Islet precursor cell (in vitro differentiated cells): ENCODE results near the gene ERN2.

Source experiments
- DNase-seq: peaks from one replicate; pipeline ENCODE4 v3.0.0-alpha.2; 2018

Gene ERN2

DNA sequence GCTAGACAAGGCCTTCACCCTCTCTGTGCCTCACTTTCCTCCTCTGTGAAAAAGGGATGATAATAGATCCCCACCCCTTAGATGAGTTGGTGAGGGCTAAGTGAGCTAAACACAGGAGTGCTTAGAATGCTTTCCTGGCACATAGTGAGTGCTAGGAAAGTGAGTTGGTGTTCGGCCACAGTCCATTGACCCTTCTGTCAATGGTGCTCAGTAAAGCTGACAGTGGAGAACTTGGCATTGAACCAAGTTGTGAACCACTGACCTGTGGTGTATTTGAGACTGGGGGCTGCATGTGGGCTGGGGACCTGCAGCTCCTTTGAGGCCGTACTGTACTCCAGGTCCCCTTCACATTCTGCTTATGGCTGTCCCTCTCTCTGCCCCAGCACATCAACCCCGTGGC is 29.5 kb downstream of the ERN2 start:
- no peak for DNase-seq

DNA sequence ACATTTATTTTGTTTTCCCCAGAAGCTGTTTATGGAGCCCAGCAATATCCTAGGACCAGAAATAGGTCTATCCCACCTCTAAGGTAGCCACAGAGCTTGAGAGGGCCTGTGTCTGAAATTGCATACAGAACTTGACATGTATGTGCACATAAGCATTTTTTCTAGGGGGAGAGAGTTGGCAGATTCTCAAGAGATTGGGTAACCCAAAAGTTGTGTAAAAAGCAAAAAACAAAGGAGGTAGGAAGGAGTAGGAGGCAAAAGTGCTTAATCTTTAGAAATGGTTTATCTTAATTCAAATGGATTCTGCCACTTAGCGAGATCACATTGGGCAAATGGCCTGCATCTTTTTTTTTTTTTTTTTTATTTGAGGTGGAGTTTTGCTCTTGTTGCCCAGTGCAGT is 30.8 kb downstream of the ERN2 start:
- DNase-seq = no peak

DNA sequence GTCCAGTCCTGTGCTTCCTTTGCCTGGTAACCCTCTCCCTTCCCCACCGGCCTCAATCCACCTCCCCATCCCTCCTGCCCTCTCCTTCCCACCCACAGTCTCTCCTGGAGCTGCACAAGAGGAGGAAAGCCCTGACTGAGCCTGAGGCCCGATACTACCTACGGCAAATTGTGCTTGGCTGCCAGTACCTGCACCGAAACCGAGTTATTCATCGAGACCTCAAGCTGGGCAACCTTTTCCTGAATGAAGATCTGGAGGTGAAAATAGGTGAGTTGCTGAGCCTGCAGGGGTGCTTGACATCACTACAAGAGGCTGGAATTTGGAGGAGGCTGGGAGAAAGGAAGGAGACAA is 33.1 kb downstream of the ERN2 start:
- DNase-seq = no peak

DNA sequence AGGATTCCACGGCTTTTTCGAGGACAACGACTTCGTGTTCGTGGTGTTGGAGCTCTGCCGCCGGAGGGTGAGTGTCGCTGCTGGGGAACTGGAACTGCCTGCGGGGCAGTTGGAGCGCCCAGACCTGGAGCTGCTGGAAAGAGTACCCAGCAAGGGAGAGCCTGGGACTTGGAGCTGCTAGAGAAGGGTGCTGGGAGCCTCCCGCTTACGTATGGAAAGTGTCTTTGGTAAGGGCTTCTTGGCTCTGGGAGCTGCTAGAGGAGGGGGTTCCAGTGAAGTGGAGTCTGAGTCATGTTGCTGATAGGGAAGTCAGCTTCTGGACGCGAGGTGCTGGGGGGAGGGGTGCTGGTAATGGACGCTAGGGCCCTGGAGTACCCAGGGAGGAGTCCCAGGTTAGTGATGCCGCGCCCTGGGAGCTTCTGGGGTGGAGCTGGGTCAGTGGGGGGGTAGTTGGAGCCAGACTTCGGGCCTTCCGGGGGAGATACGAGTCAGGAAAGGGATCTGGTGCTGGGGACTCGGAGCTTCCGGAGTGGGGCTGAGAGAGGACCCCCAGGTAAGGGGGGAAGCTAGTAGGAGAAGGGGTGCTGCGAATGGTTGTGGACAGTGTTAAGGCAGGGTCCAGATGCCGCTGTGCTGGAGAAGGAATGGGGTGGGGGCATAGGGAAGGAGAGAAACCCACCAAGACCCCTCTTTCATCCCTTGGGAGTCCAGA is 33.6 kb downstream of the ERN2 start:
- peak; percentile 81 for DNase-seq

DNA sequence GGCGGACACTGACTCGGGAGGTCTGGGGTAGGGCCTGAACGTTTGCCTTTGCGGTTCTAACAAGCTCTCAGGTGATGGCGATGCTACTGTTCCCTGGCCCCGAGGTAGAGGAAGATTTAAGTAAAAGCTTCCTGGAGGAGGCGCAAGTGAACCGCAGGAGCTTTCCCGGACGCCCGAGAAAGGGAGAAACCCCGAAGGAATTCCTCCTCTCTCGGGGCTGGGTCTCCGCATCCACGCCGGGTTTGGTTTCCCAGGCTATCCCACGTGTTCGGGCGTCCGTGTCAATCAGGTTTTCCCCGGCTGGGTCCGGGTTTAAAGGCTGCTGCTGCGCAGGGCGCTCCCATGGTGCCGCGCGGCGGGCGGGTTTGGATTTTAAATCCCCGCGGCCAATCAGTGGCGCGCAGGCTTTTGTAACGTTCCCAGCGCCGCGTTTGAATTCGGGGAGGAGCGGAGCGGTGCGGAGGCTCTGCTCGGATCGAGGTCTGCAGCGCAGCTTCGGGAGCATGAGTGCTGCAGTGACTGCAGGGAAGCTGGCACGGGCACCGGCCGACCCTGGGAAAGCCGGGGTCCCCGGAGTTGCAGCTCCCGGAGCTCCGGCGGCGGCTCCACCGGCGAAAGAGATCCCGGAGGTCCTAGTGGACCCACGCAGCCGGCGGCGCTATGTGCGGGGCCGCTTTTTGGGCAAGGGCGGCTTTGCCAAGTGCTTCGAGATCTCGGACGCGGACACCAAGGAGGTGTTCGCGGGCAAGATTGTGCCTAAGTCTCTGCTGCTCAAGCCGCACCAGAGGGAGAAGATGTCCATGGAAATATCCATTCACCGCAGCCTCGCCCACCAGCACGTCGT is 34.4 kb downstream of the ERN2 start, which contains the start of gene PLK1:
PLK1 (plus strand) TSS at position 460 of the 844 bp plus-strand sequence; CDS start at position 504, 44 bp downstream.
- DNase-seq = peak; percentile 96

DNA sequence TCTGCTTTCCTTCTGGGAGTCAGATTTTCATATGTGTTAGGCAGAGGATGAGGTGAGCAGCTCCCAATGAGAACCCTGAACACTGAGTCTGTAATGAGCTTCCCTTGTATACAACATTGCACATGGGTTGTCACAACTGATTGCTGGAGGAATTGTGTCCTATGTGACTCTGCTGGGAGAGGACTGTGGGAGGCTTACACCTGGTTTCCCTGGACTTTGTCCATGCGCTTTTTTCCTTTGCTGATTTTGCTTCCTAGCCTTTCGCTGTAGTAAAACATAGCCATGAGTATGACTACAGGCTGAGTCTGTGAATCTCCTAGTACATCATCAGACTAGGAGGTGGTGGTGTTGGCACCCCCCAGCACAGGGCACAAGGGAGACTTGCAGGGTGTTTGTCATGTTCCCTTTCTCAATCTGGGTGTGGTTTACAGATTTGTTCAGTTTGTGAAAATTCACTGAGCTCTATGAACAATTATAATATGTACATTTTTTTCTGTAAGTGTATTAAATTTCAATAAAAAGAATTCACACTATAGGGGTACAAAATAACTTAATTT is 36.0 kb downstream of the ERN2 start:
- DNase-seq = peak; percentile 35

DNA sequence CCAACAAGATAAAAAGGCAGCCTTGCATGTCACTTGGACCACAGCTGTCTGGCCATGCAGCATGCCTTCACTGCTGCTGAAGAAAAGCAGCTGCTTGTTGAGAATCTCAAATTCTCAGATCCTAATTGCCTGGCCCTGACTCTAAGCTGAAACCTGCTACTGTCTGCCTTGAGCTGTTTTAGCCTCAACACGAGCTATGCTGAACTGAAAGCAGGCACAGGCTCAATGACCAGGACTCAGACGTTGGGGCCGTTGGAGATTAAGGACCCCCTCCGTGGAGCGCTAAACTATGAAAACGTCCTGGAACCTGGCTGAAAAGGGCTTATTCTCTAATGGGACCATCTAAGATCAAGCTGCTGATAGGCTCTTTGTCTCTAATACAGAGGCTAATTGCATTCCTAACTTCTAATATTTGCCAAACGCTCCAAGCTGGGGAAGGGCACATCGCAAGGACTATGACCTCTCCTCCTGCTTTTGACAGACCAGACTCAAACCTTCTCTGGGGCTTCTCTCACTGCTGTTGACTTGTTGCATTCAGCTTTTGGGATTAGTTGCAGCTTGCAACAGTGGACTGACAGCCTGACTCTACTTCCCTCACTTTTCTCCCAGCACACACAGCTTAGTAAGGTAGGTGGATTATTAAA is 38.9 kb downstream of the ERN2 start:
- DNase-seq = peak; percentile 50

DNA sequence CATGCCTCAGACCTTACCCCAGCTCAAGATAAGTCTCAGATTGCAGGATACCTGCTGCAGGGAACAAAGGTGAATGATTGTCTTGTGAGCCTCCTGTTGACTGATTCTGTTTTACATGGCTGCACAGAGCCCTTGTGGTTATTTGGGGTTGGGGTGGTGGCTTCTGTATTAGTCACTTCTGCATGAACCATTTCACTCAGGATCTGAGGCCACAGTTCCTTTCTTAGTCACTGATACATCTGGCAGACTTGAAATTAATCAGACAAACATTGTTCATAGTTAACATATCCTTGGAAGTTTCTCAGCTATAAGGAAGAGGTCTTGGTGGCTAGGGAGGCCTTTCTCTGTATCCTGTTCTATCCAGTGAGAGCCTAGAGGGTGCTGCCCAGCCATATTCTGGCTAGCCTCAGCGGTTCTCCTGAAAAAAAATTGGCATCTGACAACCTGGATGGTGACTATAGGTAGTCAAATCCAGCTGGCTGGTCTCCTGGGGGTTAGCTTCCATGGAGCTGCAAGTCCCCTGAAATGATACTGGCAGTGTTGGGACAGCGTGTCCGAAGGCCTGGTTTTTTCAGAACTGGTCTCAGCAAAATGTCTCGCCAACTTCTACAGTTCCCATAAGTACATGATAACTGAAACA is 42.8 kb downstream of the ERN2 start:
- no peak for DNase-seq

DNA sequence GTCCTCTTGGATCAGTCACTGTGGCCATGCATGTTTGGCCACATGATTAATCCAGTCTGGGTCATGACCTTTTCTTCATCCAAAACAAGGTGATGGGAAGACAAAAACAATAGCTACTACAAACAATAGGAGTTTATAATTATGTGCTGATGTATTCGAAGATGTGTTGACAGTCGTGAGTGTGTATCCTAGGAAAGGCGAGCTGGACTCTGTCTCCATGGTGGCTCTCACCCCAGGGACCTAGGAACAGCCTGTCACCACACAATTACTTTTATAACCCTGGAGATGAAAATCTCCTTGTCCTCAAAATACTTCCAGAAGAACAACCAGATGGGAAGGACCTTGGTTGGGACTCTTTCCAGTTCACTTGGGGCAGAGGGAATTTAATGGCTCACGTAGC is 44.1 kb downstream of the ERN2 start:
- DNase-seq = no peak

DNA sequence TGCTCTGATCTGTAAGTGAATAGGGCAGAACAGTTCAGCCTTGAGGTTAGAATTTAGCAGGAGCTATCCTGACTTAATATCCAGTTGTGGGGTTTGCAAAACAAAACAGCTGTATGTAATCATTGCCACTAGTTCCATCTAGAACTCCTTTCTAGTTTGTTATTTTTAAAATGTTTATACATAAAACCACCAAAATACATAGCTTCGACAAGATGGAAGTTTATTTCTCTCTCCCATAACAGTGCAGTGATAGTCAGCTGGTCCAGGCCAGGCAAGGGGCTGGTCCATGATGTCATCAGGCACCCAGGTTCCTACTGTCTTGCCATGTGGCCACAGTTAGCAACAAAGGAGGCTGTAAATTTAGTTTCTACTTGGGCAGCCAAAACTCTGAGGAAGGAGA is 44.8 kb downstream of the ERN2 start:
- no peak for DNase-seq

DNA sequence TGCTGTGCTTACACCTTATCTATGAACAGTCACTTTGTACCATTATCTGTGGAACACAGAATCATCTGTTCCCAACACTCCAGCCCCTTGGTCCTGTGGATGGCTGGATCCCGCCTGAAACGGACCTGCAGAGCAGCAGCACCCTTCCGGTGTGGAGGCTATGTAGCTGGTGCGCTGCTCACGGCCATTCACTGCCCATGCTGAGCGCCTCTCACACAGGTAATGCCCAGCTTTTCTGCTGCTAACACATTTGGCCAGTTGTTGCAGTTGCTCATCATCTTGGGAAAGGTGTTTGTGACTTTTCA is 45.7 kb downstream of the ERN2 start:
- no peak for DNase-seq

DNA sequence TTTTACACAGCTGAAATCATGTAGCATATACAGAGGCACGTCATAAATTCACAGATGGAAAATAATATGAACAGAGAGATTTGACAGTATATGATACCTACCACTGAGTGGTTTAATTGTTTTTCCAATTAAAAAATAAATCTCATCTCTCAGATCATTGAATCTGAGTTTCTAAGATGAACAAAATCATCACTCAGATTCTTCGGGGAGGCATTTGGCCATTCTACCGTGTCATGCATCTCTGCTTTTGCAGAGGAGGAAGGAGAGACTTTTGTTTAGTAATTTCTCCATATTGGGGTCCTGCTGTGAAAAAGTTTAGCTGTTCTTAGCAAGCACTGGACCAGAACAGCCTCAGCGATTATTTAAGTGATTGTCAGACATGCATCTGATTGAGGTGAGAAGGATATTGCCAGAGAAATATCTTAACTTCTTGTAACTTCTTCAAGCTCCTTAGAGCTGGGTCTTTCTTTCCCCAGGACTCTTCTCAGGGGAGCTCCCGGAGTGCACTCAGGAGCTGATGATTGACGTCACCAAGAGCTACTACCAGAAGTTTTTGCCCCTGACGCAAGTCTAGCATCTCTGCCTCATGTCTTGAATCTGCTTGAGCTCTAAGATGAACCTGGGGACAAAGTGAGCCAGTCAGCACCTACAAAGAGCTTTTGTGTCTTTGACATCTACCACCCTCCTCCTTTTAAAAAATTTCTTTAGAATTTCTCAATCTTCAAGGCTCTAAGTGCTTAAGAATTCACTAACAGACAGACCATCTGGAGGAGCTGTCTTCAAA is 46.3 kb downstream of the ERN2 start:
- no peak for DNase-seq

DNA sequence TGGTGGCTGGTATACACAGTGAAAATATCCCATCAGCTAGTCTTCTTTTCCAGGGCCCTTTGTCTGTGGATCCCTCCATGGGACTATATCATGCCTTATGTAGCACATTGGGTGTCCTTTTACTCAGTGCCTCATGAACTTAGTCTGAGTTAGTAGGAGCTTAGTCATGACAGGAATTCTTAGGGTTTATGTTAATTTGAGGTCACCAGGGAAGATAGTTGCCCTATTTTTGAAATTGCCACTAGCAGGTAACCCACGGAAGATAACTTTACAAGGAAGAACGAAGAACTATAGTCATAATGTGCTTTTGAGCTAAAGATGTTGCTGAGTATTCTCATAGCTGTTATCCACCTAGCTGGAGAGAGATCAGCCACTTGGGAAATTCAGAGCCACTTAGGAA is 49.1 kb downstream of the ERN2 start:
- DNase-seq = no peak

DNA sequence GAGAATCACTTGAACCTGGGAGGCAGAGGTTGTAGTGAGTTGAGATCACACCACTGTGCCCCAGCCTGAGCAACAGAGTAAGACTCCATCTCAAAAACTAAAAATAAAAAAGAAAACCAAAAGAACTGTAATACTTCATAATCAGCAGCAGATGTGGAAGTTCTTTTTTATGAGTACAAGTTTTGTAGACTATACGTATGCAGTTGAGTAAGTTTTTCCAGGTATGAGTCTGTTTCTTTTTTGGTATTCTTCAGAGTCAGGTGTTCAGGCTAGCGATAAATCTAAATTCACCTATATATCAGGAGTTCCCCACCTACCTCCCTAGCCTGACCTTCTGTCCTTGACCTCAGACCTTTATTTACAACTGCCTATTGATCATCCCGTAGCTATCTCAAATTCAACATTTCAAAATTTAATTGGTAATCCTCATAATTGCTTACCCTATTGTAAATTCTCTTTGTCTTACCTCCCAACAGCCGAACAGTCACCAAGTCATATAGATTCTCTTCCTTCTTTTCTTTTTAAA is 61.0 kb downstream of the ERN2 start:
- no peak for DNase-seq

DNA sequence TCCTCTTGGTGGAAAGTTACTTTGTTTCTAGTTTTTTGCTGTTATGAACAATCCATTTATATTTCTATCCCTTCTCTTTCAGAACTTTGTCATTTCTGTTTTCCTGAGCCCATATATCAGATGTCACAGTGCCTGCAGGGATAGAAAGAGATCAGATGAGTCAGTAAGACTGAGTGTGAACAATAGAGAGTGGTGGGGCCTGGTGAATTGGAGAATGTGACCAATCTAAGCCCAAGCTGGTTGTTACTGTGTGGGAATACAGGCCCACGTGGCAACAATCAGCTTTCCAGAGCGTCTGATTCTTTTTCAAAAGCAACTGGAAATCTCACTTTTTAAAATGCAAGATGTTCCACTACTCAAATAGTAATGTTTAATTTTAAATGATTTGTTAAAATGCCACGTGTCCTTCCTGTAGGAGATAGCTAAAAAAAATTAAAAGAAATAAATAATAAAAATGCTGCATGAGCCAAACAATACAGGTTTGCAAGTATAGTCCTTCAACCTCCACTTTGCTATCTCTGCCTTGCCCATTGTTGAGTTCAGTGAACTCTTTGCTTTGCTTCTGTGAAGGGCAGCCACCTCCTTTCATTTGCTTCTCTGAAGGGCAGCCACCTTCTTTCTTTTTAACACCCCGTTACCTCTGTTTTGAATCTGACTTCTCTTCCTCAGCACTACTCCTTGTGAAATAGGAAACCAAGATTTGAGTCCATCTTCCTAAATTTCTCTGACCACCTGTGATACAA is 62.2 kb downstream of the ERN2 start:
- no peak for DNase-seq

DNA sequence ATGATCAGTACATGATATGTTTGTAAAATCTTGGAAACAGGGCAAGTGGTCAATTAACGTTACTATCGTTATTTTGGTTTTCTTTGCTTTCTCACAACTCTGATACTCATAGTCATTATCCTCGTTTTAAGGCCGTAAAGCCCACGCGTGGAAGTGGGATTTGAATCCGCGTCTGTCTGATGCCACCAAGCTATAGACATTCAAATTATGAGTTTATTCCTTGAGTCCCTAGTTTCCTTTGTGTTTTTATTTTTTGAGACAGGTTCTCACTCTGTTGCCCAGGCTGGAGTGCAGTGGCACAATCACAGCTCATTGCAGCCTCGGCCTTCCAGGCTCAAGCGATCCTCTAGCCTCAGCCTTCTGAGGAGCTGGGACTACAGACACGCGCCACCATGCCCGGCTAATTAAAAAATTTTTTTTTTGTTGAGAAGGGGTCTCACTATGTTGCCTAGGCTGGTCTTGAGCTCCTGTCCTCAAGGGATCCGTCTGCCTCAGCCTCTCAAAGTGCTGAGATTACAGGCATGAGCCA is 70.7 kb downstream of the ERN2 start:
- DNase-seq = no peak

DNA sequence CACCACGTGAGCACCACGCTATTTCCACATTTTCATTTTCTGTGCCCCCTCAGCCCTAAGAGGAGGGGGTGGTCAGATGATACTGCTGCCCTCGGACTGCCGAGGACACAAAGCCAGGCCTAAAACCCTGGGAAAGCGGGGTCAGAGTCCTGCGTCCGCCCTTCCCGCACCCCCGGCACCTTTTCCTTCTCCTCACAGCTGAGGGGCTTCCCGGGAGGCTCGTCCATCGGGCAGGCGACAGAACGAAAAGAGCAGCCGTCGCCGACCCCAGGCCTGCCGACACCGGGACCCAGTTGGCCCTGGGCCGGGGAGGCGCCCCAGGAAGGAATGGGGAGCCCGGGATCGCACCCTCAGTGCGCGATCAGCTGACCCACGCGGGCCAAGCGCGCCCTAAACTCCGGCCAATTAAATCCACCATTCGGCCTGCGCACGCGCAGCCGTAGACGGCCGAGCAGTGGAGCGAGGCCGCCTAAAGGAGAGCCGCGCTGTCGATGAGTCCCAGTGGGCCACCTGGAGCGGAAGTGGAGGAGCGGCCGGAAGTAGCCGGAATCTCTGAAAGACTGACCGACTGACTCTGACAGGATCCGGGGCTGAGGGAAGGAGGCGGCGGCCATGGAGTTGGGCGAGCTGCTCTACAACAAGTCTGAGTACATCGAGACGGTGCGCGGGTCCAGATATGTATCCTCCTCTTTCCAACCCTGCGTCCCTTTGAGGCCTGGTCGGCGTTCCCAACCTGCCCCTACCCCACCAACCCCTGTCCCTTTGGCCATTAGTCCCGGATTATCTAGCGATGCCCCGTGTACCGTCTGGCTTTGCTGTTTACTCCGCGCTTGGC is 71.9 kb downstream of the ERN2 start, which contains the start of the genes DCTN5 and PALB2:
DCTN5 (plus strand) TSS at position 536 of the 835 bp plus-strand sequence; CDS start at position 613, 77 bp downstream.
PALB2 (minus strand) TSS at position 380 of the 835 bp plus-strand sequence; CDS start at position 227, 153 bp downstream.
- peak; percentile 94 for DNase-seq

DNA sequence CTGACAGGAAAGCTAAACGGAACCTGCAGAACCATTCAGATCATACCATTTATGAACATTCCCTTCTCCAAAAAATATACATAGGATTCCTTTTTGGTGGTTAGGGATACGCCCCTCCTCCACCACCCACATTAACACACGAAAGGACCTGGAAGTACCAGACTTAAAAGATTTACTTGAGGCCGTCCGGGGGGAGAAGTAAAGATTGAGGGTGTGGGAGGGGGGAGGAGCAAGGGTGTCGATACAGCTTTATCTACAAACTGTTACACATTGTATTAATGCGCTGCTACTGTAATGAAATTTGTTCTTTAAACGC is 72.4 kb downstream of the ERN2 start:
- DNase-seq = no peak
